Ecto neural progenitor cell (in vitro differentiated cells): ENCODE data around the gene LYRM2.
"Not testable (repeated sequence)": the region's sequence is repeated elsewhere in the genome, so short reads cannot be mapped to it uniquely, and the experiment has no call there.

Experiments used
- DNase-seq: peaks from one replicate; pipeline ENCODE4 v3.0.0-alpha.2; 2018; ENCODE audit warnings: low spot score

Gene LYRM2

GRCh38 chr6:89644864-89645263, 6.3 kb upstream of the LYRM2 start:
- DNase-seq = no peak

- DNase-seq = no peak
These were observed 4.9 kb upstream of the LYRM2 start for GRCh38 chr6:89643406-89643805.

GRCh38 chr6:89642956-89643355, 4.4 kb upstream of the LYRM2 start:
- DNase-seq = no peak

GRCh38 chr6:89641581-89641980, 3.0 kb upstream of the LYRM2 start:
- not testable (repeated sequence) for DNase-seq

- DNase-seq = no peak
These were observed 2.3 kb upstream of the LYRM2 start for GRCh38 chr6:89640804-89641203.

- DNase-seq = no peak
These were observed 607 bp downstream of the LYRM2 start for GRCh38 chr6:89637960-89638319.

GRCh38 chr6:89636412-89636811, 2.1 kb downstream of the LYRM2 start:
- DNase-seq = not testable (repeated sequence)

- no peak for DNase-seq
These were observed 8.1 kb downstream of the LYRM2 start for GRCh38 chr6:89630488-89630887.

- DNase-seq = peak; percentile 33
These were observed 14.8 kb downstream of the LYRM2 start for GRCh38 chr6:89623749-89624148.

- DNase-seq = no peak
These were observed 19.0 kb downstream of the LYRM2 start for GRCh38 chr6:89619567-89619966.

GRCh38 chr6:89618026-89618425, 20.5 kb downstream of the LYRM2 start:
- no peak for DNase-seq

- peak; percentile 24 for DNase-seq
These were observed 22.0 kb downstream of the LYRM2 start for GRCh38 chr6:89616531-89616930.

GRCh38 chr6:89615882-89616281, 22.7 kb downstream of the LYRM2 start:
- DNase-seq = peak; percentile 39

- DNase-seq = peak; percentile 22
These were observed 24.8 kb downstream of the LYRM2 start for GRCh38 chr6:89613790-89614189.

GRCh38 chr6:89612121-89612520, 26.4 kb downstream of the LYRM2 start:
- DNase-seq = peak; percentile 48

- peak; percentile 20 for DNase-seq
These were observed 26.9 kb downstream of the LYRM2 start for GRCh38 chr6:89611666-89612065.

- DNase-seq = peak; percentile 77
These were observed 28.4 kb downstream of the LYRM2 start for GRCh38 chr6:89610149-89610642.

- no peak for DNase-seq
These were observed 32.7 kb downstream of the LYRM2 start for GRCh38 chr6:89605861-89606260.

GRCh38 chr6:89604653-89605052, 33.9 kb downstream of the LYRM2 start:
- DNase-seq = no peak

GRCh38 chr6:89602166-89602565, 36.4 kb downstream of the LYRM2 start:
- no peak for DNase-seq

- DNase-seq = no peak
These were observed 38.8 kb downstream of the LYRM2 start for GRCh38 chr6:89599727-89600126.

GRCh38 chr6:89597988-89598387, 40.6 kb downstream of the LYRM2 start:
- no peak for DNase-seq

GRCh38 chr6:89597372-89597771, 41.2 kb downstream of the LYRM2 start:
- DNase-seq = no peak

- no peak for DNase-seq
These were observed 42.1 kb downstream of the LYRM2 start for GRCh38 chr6:89596484-89596883.

- DNase-seq = no peak
These were observed 42.5 kb downstream of the LYRM2 start for GRCh38 chr6:89596056-89596455.
